Tongue (tissue), 2 donors: ENCODE measurements around the gene TANC1. TPM values are rescaled to one million over a fixed set of nuclear protein-coding genes. Genes with fewer than 3 reads are reported as not detected.

ENCODE experiments used
- DNase-seq: peaks from one replicate; pipeline ENCODE4 v3.0.0-alpha.2; 2015
- total RNA-seq: library from RNA; depleted of rRNA; stranded (reverse); fragments of >200 nt; gene quantifications from one replicate; pipeline ENCODE4 v1.2.3, GENCODE V29; 2014

Gene TANC1
- total RNA-seq, 1 donor from 2014 or later, result 53.3 TPM

DNA sequence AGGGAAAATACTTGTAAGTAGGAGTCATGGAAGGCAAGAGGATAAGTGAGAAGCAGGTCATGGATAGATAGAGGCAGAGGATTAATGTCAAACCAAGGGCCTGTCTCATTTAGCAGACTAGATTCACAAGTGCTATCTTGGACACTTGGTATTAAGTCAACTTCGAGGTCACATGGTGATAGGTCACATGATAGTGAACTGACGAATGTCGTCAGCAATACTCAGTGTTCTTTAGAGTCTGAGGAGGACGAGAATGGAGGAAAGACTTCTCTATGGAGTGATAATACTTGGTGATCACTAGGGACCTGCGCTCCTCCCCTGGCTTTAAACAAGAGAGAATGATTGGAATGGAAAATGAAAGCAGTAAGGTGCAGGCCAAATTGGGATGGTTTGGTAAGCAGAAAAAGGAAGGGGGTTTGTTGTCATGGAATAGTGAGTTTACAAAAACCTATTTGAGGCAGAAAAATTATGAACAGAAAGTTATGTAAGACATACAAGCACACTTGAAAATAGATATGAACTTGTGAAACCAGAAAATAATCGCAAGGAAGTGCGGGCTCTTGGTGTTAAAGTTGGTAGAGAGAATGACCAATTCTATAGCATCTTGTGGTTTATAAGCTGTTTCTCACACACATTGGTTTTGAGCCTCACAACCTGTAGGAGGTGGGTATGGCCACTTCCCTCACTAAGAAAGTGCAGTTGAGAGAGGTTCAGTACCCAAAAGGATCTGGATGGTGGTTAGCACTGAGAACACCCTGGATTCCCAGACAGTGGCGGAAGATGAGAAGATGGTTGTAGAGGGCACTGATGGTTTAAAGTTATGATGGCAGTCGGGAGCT, 176.6 kb downstream of the TANC1 start:
- no peak for DNase-seq

DNA sequence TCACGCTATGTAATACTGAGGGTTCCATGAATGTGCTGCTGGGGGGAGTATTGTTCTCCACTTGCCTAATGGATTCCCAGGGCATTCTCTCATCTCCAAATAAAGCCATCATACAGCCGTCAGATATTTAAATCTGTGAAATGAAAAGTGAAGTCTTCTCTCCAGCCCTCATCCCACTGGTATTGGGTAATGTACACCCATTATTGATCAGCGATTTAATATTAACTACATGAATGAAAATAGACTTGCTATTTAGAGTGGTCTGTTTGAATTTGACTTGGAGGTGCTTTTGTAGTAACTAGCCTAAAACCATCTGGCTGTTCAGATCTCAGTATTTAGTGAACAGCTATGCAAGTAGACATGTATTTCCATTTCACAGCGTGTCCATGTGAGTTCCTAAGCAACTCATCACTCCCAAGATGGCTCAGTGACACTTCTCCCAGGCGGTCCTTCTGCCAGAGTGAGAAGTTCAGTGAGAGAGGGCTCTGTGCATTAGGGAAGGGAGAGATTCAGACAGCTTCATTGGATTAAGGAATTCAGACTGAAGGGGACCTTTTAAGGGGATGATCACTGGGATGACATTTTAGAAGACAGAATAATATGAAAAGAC, 177.4 kb downstream of the TANC1 start:
- no peak for DNase-seq

DNA sequence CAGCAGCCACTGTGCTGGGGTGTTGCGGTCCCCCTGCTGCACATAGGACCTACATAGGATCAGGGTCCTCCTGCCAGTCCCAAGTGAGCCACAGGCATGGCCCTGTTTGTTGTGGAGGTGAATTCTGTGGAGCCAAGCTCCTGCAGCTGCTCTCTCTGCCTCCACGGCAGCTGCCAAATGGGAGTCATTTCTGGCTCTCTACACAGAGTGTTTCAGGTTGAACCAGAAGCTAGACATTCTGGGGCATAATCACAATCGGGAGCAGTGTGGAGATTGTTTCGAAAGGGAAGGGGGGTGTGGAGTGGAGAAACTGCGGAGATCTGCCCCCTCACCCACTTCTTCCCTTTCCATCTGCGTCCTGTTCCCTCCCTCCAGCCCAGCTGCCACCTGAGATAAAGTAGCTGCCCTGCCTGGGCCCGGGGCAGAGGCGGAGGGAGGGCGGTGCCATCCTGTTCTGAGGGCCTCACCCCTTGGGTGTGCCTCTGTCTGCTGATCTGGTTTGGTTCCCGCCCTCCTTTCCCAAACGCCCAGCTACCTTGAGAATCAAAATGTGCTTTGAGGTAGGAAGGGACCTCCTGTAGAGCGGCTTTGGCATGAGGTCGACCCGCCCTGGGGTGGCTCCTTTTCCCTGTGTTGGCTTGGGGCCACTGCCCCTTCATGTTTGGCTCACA, 178.7 kb downstream of the TANC1 start:
- peak; percentile 80 for DNase-seq

DNA sequence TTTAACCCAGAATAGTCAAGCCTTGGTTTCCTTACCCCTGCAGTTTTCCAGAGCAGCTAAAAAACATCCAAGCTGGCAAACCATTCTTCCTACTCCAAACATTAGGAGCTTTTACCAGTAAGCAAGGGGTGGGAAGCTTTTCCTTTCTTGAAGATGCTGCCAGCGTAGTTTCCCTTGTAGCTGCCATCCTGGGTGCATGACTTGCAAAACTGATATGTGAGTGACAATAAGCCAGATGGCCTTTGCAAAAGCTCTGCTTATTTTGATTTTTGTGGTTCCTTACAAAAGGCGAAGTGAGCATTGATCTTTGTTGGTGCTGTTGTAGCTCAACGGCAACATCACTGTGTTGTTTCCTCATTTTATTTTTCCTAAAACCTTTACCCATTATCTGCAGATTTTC, 179.2 kb downstream of the TANC1 start:
- no peak for DNase-seq

DNA sequence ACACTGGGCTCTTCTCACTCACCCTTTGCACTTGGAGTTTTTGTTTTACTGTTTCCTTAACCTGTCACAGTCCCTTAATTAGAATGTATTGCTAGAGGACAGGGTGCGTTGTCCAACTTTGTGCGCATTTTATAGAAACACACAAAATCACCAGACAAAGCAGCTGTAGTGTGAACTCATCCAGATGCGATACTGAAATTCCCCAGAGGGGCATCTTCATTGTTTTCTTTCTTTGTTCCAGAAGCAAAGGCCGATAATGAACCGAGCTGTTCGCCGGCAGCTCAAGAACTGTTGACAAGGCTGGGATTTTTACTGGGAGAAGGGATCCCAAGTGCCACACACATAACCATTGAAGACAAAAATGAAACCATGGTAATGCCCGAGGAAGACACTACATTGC, 180.5 kb downstream of the TANC1 start:
- DNase-seq, result peak; percentile 45

DNA sequence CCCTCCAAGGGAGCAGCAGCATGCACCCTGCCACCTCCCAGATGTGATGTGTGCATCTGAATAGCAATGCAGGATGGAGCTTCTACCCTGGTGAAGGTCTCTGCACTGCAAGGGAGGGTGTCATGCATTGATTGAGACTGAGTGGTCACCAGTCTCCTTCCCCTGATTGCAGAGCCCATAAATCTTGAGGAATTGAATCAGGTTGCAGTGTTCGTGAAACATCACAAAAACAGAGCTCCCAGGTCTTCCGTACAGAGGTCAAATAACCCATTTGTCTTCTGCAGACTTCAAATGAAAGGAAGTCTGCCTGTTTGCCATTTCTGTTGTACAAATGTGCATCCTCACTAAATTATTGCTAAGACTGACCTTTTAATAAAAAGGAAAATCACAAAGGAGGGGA, 181.3 kb downstream of the TANC1 start:
- DNase-seq, result no peak

DNA sequence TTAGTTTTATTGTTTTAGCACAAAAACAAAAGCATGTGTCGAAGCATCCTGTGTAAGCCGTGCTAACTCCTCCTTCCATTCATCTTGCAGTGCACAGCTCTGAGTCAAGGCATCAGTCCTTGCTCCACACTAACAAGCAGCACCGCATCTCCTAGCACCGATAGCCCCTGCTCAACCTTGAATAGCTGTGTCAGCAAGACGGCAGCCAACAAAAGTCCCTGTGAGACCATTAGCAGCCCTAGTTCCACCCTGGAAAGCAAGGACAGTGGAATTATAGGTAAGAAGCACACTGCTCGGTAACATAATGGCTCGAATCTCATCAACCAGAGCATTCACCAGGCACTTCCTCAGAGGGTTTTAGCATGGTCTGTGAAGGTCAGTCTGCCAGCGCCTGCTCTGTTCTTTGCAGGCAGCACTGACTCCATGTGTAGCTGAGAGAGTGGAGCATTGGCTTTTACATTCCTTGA, 181.9 kb downstream of the TANC1 start:
- no peak for DNase-seq

DNA sequence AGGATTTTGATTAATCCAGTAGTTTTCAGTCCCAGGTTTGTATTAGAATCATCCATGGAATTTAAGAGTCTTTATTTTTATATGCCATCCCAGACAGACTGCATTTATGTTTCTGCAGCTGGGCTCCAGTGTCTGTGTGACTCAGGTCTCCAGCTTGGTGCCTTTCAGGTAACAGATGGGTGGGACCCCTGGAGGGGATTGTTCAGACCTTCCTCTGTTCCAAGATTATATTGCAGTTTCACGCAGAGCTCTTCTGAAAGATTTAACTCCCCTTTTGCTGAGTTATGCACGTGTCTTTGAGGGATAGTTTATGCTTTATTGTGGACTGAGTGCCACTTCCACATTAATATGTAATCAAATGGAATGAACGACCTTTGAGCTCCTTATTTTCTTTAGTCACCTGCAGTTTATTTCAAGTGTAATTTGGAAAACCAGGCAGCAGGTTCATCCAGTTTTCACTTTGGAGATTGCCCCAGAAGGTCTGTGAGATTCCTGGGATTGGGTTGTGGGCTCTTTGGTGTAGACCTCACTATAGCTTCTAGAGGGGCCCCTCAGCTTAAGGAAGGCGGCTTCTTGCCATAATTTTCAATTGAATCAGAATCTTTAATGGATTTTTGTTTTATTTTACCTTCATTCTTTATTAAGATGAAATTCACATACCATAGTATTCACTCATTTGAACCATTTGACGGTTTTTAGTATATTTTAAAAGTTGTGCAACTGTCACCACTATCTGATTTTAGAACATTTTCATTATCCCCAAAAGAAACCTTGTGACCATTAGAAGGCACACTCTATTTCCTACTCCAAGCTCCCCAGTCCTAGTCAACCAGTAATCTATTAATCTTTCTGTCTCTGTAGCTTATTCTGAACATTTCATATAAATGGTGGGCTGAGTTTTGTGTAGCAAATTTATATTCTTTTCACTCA, 183.0 kb downstream of the TANC1 start:
- DNase-seq, result no peak

DNA sequence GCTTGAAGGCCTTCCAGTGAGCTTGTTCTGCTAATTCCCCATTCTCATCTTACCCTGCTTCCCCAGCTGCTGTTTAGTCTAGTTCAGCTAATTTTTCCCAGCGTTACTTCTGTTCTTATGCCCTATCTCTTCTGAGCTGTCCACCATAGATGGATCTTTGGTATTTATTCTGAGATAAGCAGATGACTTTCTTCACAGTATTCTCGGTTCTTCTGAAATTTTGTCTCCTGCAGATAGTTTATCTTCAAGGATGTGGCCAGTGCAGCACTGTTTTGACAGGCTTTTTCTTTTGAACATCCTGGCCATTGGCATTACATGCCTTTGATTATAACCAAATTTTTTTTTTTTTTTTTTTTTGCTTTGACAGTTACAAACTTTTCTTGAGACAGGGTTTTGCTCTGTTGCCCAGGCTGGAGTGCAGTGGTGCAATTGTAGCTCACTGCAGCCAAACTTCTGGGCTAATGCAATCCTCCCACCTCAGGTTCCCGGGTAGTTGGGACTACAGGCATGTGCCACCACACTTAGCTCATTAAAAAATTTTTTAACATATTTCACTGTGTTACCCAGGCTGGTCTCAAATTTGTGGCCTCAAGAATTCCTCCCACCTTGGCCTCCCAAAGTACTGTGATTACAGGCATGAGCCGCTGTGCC, 183.8 kb downstream of the TANC1 start:
- peak; percentile 80 for DNase-seq

DNA sequence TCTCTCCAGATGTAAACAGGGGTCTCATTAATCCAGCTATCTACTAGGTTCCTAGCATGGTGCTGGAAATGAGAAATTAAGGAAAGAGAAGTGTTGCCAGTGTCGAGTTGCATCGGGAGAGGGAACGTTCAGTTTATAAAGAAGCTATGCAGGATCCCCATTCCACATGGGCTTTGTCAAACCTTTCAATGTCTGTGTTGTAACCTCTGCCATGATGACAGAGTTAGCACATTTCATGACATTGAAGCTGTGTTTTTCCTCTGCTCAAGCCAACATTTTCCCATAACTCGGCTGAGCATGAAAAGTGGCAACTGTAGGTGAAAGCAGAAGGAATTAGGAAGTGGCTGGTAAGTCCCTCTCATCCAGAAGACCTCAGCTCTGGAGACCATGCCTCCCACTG, 184.6 kb downstream of the TANC1 start:
- DNase-seq, result no peak

DNA sequence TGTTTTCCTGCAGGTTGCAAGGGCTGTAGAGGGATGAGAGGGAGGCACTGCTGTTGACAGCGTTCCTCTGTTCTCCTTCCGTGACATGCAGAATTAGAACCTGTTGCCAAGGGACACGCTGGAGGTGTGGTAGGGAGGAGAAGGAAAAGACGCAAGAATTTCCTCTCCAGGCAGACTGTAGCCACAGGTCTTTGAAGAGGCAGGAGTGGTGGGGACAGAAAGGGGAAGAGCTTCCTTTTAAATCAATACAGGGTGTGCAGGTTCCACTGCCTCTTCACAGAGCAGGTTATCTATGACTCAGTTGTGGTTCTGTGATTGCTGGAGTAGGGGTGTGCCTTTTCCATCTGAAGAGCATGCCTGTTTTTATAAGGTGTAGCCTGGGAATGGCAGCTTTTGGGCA, 185.0 kb downstream of the TANC1 start:
- DNase-seq, result no peak

DNA sequence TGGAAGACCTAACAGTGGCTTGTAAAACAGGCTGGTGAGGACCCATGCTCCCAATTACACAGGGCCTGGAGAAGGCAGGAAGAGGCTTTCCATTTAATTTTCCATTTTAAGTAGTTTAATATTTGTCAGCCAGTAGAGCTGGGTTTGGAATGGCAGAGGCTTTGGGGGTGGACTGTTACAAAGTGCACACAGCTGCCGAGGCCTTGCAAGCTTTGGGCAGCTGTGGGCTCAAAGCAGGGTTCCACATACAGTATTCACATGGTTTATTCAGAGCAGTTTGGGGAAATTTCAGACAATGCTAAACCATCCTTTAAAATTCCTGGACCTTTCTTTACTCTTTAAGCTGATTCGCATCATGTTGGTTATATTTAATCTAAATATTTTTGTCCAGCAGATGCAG, 185.5 kb downstream of the TANC1 start:
- DNase-seq, result peak; percentile 74

DNA sequence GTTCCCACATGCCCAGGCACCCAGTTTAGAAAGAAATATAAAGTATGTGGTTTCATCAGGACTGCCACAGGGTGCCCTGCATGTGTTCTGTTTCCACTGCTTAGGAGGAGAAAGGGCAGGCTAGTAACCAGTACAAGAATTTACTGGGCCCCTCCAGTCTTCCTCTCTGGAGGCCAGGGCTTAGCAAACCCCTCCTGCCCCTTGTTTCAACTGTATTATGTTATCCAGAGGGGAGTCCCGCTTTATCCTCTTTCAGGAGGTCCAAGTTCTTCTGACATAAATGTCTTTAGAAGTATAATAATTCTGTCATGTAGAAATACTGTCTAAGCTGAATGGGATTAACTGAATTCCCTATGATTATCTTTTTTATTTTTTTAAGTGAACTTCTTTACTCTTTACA, 185.9 kb downstream of the TANC1 start:
- no peak for DNase-seq

DNA sequence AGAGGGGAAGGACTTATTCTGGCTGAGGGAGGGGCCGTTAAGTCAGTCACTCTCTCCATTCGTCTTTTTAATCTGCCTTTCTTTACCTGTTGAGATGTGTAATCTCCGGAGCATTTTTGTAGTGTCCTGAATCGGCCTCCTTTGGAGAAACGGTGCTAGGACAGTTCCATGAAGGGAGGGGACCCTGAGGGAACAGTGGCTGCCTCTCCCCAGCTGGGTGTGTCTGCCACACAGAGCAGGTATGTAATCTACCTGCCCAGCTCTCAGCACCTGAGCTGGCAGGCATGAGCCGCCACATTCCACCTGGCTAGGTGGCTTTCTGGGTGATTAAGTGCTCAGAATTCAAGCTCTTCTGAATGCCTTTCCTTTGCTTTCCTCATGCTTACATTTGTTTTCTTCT, 186.9 kb downstream of the TANC1 start:
- DNase-seq, result peak; percentile 40

DNA sequence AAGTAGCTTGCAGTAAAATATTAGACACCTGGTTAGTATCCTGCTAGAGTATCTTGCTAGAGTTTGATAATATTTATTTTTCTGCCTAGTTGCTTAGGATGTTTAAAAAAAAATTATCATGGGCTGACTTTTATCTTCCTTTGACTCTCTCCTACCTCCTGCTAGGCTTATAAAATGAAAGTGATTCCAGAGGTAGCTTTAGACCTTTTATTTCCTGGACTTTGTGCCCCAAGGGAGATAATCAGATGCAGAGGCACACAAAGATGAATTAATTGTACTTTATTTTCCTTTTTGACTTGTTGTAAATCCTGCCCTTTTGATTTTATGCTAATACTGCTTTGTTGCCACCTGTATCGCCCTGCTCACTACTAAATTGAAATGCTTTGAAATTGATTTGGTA, 187.4 kb downstream of the TANC1 start:
- DNase-seq, result no peak

DNA sequence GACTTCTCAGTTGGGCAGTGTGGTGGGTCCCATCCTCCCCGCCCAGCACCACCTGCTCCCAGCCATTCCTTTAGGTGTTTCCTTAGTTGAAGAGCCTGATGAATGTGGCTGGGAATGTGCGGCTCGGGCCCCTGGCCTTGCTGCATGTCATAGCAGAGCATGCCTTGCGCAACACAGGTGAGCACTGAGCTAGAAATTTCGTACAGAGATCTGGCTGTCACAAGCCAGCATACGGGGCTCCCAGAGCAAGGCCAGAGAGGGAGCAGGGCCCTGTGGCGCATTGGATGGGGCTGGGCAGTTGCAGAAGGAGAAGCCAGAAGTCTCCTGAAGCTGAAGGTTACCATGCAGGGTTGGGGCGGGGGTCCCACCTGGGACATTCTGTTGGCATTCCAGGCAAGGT, 188.4 kb downstream of the TANC1 start:
- no peak for DNase-seq

DNA sequence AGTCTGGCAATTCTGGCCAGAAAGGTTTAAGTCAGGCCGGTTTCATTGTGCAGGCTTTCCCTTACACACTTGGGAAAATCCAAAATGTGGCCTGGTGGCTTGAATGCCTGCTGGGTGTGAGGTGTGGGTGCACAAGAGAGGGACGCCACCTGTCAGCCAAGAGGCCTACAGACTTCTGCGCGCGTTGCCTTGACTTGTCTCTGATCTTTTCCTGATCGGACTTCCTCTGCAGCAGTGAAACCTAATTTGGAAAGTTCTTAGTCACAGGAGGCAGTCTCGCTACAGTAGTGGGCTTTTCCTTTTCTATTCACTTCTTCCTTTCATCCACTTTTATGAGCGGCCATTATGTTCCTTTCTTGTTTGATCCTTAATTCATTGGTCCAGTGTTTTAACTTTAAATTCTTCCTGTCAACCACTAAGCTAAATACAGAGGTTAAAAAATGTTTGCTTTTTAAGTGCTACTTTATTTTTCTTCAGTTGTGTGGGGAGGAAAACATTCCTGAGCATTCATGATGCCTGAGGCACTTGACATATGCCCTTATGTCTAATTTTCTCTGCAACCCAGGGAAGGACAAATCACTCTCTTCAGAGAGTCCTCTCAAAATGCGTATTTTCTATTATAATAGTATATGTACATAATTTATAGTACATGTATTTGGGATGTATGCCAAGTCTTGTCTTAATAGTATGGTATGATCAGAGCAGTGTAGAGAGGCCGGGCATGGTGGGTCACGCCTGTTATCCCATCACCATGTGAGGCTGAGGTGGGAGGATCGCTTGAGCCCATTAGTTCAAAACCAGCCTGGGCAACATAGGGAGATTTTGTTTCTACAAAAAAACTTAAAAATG, 189.1 kb downstream of the TANC1 start:
- no peak for DNase-seq

DNA sequence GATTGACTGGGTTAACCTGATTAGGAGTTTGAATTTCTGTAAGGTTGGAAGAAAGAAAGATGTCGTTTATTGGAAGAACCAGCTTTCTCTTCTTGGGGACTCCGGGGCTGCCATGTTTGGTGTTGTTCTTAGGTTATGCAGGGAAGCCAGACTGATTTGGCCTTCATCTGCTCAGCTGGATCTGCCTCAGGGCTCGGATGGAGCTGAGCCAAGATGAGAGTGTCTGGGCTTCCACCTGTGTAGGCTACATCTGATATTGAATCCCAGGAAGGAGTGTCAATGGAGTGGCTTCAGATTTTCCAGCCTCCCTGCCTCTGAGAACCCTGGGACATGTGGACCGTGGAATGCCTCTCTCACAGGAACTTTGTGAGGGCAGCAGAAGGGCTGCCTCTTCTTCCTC, 192.0 kb downstream of the TANC1 start:
- DNase-seq, result no peak

DNA sequence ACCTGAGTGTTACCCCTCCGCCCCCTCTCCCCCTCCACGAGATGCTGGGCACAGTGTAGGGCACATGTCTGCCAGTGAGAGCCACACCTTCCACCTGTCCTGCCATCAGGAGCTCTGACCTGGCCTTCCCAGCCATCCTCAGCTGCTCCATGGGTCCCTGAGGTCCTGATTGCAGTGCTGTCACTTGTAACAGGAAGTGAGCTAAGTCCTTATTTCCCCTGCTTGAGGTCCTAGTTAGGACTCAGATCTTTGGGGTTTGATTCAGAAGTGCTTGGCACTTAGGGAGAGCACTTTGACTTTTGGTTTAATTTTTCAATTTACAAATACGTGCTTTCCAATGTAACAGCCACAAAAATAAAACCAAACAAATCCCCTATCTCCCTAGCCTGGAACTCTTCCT, 192.5 kb downstream of the TANC1 start:
- no peak for DNase-seq

DNA sequence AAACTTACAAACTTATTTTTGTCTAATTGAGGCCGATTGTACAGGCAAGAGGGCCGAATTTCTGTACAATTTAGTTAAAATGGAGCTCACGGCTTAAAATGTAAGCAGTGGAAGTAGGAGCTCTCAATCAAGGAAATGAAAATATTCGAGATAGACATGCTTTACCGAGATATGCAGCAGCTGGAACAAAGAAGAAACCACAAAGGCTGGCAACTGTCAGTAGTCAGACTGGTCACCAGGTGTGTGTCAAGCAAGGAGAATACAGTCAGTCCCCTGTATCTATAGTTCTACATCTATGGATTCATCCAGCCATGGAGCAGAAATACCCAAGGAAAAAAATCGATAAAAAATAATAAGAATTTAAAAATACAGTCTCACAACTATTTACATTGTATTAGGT, 195.5 kb downstream of the TANC1 start:
- DNase-seq, result no peak

DNA sequence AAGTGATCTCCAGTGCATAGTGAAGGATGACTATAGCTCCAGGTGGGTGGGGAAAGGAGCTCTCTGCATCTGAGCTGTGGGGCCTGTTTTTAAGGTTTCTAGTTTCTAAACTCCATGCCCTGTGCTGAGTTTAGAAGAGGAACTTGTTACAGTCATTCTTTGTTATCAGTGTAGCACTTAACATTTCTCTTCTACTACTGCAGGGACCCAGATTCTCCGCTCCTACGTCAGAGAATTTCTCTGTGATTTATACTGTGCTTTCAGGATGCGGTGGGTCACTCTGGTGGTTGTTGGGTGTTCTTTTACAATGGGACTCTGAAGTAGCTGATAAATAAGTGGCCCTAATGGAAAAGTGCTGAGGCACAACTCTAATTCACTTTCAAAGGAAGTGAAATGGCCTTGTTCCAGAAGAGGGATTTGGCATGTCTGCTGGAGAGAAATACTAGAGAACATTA, 196.0 kb downstream of the TANC1 start:
- peak; percentile 48 for DNase-seq
